ENCODE measurements around the gene SLC19A1.

The SLC19A1 gene

DNA sequence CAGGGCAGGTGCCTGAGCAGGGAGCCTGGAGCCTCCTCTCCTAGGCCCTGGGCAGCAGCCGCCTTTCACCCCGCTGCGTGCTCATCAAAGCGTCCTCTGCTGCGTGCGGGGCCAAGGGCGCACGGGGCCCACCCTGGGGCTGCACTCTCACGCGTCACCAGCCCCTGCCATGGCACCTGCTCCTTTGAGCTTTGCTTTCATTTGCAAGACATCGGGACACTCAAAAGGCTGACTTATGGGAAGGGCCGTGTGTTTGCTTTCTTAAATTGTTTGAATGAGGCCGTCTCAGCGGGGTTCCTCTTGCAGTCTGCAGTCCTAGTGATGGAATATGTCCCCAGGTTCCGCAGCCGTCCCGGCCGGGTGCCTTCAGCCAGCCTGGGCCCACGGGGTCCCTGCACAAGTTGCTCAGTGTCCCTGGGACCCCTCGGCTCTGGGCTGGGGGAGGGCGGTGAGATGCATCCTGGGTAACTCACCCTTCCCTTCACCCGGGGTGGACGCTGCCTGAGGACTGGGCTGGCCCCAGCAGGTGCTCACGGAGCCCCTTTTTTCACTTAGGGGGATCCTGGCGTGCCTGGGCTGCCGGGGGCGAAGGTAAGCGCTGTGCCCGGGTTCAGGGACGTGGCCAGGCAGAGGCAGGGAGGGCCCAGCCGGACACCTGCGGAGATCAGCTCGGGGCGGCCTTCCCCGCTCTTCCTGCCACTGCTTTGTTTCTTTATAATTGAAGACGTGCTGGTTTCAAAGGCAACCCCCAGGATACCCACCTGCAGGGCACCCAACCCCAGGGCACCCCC is 53.1 kb downstream of the SLC19A1 start:
- no peak for DNase-seq

DNA sequence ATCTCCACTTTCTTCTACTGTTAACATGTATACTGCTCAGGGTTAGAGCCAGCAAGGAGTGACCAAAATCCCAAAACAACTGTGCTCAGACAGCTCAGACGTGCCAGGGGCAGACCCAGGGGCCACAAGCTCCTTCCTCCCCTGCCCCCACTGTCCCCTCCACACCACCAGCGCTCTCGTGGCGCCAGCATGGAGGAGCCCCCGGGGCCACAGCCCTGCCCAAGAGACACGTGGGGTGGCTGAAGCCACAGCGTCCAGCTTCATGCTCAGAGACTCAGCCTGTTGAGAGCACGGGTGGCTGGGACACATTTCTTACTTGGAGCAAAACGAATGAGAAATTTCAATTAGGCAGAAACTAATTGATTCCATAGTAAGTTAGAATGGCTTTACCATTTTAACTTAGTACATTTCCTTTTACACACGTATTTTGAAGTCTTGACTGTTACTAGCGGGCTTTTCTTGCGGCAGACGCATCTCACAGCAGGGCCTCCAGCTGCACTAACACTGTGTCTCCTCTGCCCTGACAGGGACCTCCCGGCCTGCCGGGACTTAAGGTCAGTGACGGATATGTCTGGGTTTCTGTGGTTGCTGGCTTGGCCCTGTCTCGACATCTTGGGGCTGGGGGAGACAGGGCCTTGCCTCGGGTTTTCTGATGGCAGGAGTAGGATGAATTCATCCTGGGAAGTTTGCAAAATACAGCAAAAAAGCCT is 54.2 kb downstream of the SLC19A1 start:
- DNase-seq: peak; percentile 33

DNA sequence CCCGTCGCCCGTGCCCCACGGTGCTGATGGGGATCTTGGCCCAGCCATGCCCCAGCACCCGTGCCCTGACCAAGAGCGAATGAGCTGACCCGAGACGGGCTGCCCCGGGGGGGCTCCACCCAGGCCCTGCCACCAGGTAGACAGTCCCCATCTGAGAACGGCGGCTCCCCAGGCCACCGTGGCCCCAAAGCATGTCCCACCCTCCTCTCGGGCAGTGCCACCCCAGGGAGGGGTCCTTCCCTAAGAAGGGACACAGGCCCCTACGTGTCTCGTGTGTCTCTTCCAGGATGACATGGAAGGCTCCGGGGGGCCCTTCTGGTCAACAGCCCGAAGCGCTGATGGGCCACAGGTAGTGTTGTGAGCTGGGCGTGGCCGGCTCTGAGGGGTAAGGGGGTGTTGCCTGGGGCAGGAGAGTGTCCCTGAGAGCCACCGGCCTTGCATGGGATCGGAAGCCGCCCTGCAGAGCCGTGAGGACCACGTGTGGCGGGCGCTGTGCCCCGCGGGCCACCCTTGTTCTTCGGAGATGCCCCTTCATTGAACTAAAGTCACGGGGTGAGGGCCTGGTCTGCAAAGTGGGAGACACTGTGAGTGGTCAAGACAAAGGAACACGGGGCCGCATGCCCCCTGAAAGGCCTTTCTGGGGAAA is 55.0 kb downstream of the SLC19A1 start:
- no peak for DNase-seq

DNA sequence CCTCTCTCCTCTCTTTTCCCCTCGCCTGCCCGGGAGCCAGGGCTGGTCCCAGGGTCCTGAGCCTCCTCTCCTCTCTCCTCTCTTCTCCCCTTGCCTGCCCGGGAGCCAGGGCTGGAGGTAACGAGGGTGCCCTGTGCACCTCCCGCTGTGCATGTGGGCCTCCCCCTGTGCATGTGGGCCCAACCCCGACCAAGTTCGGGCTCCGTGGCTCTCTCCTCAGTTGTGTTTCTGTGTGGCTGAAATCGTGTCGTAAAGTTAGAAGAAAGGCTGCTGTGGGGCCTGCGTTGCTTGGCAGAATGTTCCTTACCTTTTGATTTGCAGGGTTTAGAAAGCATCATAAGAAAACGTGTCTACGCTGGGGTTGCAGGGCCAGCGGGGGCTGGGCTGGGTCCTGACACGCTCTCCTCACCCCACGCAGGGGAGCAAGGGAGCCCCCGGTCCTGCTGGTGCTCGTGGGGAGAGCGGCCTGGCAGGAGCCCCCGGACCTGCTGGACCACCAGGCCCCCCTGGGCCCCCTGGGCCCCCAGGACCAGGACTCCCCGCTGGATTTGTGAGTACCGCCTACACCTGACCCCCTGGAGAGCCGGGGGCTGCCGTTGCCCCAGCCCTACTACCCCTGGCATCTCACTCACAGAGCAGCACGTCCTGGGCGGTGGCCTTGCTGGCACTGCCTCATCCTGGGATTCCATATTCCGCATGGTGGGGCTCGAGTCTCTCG is 55.6 kb downstream of the SLC19A1 start:
- no peak for DNase-seq

DNA sequence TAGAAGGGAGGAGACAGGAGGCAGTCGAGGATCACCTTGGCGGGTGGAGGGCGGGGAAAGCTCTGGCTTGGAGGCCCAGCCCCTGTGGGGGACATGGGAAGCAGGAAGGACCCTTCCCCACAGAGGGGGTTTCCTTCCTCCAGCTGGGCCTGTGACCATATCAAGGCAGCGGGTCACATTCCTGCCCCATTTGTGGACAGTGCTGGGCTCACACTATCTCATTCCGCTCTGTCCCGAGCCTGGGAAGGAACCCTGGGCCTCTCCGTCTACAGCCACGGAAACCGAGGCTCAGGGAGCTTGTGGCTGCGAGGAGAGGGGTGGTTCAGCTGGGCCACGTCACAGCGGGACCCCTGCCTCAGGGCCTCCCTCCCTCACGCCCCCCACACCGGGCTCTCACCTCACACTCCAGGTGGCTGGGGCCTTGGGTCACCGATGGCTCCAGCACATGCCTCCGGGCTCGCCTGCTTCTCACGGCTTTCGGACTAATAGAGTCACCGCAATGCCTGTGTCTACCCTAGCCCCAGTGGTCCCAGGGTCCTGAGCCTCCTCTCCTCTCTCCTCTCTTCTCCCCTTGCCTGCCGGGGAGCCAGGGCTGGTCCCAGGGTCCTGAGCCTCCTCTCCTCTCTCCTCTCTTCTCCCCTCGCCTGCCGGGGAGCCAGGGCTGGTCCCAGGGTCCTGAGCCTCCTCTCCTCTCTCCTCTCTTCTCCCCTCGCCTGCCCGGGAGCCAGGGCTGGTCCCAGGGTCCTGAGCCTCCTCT is 56.4 kb downstream of the SLC19A1 start:
- DNase-seq: no peak

DNA sequence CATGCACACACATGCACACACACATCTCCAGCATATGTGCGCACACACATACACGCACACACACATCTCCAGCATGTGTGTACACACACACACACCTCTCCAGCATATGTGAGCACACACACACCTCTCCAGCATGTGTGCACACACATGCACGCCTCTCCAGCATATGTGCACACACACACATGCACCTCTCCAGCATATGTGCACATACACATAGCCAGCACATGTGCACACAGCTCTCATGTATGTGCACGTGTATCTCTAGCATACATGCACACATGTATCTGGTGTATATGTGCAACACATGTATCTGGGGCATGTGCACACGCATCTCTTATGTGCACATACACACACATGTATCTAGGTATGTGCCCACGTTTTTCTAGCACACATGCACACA is 57.9 kb downstream of the SLC19A1 start:
- no peak for DNase-seq

DNA sequence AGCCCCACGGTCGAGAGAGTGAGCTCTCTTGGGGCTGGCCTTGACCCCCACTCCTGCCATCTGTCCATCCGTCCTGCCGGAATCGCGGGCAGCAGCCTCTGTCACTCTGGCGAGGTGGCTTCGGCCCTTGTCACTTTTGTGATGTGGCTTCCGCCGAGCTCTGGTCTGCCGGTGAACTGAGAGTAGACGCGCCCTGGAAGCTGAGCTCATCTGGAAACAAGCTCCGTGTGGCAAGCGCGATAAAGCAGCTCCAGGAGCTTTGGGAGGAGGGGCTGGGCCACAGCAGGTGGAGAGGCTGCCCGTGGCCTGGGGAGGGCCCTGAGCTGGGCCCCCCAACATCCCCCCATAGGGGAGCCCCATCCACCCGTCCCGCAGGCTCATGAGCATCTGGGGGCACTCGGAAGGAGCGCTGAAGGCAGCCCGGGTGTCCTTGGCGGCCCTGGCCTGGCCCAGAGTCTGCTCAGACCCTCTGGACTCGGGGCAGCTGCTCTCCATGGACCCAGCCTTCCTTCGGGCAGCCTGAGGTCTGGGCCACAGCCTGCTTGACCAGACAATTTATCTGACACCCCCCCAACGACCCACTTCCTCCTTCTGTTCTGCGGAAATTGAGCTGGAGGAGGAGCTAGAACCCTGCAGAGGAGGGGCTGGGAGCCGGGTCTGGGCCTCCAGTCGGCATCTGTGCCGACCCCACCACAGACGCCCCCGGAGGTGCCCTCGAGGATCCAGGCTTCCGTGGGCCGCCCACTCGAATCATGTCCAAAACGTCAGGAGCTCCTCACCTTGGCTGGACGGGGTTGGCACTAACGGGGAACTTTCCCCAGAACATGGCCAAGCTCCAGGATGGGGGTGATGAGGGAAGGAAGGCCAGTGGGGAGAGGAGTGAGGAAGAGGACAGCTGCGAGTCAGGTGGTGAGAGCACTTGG is 59.1 kb downstream of the SLC19A1 start:
- DNase-seq: peak; percentile 71

DNA sequence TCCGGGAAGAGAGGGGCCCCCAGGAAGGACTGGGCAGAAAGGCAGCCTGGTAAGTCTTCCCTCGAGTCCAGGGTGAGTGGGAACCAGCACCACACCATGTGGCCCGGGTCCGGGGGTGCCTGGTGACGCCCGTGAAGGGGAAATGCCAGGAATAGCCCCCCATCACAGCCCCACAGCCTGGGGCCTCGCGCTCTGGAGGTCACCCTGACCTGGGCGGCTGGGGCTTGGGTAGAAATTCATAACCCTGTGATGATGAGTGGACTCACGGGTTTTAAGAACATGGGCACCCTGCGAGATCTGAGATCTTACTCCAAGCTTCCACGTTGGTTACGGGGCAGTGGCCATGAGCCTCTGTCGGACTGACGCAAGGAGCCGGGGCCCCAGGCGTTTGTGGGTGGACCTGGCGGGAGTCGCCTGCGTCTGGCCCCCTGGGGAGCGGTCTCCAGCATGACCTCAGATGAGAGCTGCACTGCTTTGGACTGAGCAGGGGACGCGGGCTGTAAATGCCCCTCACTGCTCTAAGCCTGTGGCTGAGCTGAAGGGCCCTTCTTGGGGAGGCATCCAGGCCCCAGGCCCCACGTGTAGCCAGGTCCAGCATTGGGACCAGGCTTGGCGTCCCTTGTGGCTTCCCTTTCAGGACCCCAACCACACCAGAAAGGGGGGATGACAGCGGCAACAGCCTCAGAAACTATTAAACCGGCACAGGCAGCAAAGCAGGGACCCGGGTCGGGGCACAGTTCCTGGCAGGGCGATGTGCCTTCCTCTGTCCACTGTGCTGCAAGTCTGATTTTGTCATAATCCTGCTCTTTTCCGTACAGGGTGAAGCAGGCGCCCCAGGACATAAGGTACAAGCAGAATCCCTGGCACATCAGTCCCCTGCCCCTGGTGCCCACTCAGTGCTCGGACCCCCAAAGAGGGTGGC is 60.0 kb downstream of the SLC19A1 start:
- no peak for DNase-seq

DNA sequence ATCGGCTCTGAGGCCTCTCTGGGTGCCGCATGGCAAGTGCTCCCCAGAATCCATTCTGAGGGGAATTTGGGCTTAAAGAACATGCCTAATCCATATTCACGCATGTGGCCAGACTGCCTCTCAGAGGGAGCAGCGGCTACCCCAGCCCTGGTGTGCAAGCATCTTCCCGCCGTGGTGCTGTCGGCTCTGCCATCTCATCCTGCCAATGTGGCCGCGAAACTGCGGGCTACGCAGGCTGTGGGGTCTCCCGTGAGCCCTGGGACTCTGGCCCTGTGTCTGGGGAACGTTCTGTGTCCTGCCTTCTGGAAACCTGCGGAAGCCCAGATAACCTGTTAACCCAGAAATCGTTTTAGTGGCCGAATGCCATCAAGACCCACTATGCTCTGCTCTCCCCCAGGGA is 60.7 kb downstream of the SLC19A1 start:
- no peak for DNase-seq

DNA sequence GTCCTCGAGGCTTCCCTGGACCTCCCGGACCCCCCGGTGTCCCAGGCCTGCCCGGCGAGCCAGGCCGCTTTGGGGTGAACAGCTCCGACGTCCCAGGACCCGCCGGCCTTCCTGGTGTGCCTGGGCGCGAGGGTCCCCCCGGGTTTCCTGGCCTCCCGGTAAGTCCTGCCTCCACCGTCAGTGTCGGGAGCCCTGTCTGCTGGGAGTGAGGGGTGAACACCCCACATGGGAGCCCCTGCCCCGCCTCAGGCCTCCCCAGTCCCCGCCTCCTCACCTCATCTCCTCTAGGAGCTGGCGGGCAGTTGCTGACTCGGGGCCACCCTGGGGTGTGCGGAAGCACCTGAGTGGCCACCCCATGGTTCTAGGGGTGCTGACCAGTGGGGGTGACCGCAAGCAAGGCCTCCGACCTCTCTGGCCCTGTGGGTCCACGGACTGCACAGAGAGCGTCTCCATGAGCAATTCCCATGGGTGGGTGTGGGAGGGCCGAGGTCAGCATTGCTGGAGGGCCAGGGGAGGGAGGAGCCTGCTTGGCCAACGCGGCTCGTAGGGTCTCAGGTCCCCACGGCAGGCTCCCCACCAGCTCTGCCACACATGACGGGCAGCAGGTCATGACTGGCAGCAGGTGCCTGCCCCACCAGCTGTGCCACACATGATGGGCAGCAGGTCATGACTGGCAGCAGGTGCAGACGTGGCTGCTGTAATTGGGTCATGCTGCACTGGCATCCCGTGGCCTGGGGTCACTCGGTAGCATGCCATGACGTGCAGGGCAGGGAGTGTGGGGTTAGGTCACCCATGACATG is 61.3 kb downstream of the SLC19A1 start:
- no peak for DNase-seq

DNA sequence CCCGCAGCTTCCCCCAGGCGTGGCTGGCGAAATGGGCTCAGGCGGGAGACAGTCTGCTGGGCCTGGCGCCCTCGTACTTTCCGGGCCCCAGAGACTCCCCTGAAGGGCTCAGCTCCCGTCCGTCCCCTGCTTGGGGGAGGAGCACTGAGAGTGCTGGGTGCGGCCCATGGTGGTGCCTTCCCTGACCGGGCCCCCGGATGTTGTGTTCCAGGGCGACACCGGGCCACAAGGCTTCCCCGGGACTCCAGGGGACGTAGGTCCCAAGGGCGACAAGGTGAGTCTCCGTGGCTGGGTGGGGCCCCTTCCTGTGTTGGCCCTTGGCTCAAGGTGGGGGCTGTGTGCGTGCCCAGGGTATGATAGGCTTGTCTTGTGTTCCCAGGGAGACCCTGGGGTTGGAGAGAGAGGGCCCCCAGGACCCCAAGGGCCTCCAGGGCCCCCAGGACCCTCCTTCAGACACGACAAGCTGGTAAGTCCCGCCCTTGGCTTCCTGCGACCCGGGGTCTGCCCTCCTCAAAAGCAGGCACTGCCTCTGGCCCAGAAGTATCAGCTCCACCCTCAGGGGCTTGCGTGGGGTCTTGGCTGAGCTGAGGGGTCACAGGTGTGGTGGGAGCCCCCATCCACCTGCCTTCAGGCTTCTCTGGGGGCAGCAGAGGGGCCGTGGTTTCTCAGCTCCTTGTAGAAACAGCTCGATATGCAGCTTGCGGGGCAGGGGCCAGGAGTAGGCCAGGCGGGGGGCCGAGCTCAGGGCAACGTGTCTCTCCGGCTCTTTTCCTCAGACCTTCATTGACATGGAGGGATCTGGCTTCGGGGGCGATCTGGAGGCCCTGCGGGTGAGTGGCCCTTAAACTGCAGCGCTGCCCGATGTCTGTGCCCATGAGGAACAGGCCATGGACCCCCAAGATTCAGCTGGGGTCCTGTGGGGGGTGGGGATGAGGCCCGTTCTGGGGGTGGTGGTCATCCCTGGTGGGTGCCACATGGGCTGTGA is 62.3 kb downstream of the SLC19A1 start:
- no peak for DNase-seq

DNA sequence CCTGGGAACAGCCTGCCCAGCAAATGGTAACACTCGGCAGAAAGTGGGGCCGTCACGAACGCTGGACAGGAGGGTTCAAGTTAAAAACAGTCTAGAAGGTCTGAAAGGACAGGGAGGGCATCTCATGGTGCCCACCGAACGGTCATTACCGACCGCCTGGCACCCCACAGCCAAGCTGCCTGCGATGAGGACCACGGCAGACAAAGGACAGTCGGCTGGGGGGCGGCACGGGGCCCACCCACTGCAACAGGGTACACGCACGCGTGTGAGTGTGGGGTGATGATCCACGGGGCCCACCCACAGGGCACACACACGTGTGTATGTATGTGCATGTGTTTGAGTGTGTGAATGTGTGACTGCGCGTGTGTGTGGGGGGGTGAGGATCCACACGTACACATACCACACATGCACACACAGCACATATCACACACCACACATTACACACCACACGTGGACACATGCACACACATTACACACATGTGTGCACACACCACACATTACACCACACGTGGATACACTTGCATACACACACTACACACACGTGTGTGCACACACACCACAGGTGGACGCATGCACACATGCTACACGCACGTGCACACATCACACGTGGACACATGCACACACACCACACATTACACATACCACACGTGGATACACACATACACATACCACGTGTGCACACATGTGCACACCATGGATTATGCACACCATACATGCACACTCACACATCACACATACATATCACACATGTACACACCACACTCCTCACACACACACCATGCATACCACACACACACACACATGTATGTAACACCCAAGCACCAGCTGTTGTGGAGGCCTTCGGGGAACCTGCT is 63.2 kb downstream of the SLC19A1 start:
- DNase-seq: no peak

DNA sequence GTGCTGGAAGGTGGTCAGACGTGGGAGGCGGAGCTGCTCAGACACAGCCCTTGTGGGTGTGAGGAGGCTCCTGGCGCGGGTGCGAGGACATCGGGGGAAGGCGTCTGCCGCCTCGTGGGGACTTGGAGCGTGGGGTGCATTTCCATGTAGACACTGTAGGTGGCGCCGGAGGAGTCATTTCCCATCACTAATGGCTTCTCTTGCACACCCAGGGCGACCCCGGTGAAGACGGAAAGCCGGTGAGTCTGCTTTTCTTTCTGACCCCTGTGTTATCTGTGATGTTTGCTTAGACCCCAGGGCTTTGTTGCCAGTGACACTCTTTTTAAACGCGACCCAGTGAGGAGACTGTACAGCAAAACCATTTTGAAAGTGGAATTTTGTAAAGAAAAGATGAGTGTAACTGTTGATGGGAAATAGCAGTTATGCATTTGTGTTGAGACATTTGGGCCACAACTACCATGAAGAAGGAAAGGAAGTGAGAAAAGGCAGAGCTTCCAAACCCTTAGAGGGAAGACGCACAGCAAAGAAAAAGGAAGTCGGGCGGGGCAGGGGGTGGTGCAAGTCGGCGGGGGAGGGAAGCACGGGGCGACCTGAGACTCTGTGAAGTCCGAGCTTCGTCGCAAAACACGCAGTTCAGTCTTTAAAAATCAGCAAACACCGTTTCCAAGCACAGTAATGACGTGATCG is 64.0 kb downstream of the SLC19A1 start:
- DNase-seq: peak; percentile 87

DNA sequence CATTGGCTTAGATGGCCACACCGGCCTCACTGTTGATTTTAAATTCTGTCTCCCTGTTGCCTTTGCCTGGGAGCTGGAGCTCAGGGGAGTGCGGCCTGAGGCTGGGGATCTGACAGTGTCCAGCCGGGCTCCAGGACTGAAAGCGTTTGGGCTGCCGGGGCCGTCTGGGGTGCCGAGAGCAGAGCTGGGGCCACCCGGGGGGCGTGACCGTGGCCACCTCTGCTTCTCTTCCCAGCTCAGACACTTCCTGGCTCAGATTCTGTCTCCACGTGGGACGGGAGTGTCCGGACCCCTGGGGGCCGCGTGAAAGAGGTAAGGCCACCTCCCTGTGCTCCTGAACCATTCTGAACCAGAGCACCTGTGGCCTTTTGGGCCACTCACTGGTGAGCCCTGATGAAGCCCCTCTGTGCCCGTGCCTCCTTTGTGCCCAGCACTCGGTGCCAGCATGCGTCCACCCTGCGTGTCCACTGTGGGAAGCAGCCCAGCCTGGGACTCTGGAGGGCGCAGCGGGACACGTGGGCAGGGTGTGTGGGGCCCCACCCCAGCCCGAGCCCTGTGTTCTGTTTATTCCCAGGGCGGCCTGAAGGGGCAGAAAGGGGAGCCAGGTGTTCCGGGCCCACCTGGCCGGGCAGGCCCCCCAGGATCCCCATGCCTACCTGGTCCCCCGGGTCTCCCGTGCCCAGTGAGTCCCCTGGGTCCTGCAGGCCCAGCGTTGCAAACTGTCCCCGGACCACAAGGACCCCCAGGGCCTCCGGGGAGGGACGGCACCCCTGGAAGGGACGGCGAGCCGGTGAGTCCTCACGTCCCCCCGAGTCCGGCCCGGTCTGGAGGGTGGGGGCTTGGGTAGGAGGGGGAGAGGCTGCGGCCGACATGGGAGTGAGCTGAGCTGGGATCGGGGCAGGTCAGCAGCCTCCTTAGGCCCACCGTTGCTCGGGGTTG is 64.8 kb downstream of the SLC19A1 start:
- no peak for DNase-seq

DNA sequence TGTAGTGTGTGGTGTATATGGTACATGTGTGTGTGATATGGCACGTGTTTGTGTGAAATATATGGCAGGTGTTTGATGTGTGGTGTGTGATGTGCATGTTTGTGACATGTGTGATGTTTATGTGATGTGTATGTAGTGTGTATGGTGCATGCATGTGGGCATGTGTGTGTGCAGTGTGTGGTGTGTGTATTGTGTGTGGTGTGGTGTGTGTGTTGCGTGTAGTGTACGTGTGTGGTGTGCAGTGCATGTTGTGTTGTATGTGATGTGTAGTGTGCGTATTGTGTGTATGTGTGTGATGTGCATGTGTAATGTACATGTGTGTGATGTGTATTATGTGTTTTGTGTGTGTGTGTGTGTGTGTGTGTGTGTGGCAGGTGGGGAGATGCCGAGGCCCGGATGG is 65.7 kb downstream of the SLC19A1 start:
- DNase-seq: no peak

Measured in MV-4-11 (cell line).